Vagina (tissue), 2 donors: ENCODE measurements around the gene TPH2. TPM values are rescaled to one million over a fixed set of nuclear protein-coding genes. Genes with fewer than 3 reads are reported as not detected.

Experiments used
- DNase-seq, 2 donors: peaks; one replicate each; pipeline ENCODE4 v3.0.0-alpha.2; 2017; ENCODE audit errors: extremely low spot score in 2 of 2
- H3K27ac ChIP-seq: fragments of 200-600 bp; sonication (generic); one replicate; pipeline ENCODE4 v1.5.1; 2019
- H3K27me3 ChIP-seq: fragments of 200-600 bp; sonication (generic); one replicate; pipeline ENCODE4 v1.5.1; 2019
- H3K36me3 ChIP-seq, 2 donors: fragments of 200-600 bp; sonication (generic); one replicate each; pipeline ENCODE4 v1.5.1; 2017 to 2019
- H3K4me1 ChIP-seq: fragments of 200-600 bp; sonication (generic); one replicate; pipeline ENCODE4 v1.5.1; 2019
- H3K4me3 ChIP-seq, 2 donors: fragments of 200-600 bp; sonication (generic); 1 replicate in 1 of 2; 2 replicates in 1 of 2; pipeline ENCODE4 v1.5.1; 2016 to 2019
- H3K9me3 ChIP-seq: fragments of 200-600 bp; sonication (generic); one replicate; pipeline ENCODE4 v1.5.1; 2019
- POLR2A ChIP-seq, 2 donors: fragments of 450-650 bp; IDR thresholded peaks; one replicate each; pipeline ENCODE4 v1.6.1; 2017; ENCODE audit warnings: antibody characterized with exemption in 2 of 2, mild to moderate bottlenecking in 2 of 2, moderate library complexity in 2 of 2
- POLR2AphosphoS5 ChIP-seq, 2 donors: sonication (generic); formaldehyde crosslinking; IDR thresholded peaks; one replicate each; pipeline ENCODE4 v1.9.0; 2017; ENCODE audit warnings: antibody characterized with exemption in 2 of 2, mild to moderate bottlenecking in 2 of 2, low read depth in 1 of 2; ENCODE audit not compliant: insufficient read depth in 1 of 2
- intact Hi-C: fragments of 100-400 bp; cut with DNase I; formaldehyde crosslinking; loops from one replicate; pipeline ENCODE4 v1.15.1; 2023
- total RNA-seq: library from RNA; depleted of rRNA; stranded (reverse); fragments of >200 nt; gene quantifications from one replicate; pipeline ENCODE4 v1.2.3, GENCODE V29; 2016
- TF ChIP-seq, protein P1 (sequence below), 3 experiments: fragments of 450-650 bp in 2 of 3; fragments of 200-600 bp in 1 of 3; sonication (generic) in 1 of 3; IDR thresholded peaks; one replicate each; pipeline ENCODE4 v1.5.1; 2017 to 2019; ENCODE audit warnings: antibody characterized with exemption in 3 of 3, mild to moderate bottlenecking in 2 of 3, moderate library complexity in 2 of 3

Gene TPH2
- total RNA-seq, 1 donor from 2014 or later = not detected

DNA sequence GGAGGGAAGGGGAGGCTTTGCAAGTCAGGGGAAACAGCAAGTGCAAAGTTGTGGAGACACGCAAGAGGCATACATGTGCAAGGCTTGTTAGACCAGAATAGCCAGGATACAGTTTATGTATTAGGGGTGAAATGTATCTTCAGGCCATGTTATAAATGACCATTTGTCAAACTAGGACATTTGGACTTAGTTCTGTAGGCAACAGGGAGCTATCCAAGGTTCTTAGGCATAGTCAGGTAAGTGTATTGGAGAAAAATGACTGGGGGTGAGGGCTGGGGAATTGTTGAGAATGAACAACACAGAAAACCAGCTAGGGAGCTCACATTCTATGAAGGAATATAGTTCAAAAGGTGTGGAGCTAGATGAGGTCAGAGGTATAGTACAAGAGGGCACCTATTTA is 42.5 kb downstream of the TPH2 start:
- TF ChIP-seq POLR2AphosphoS5 (IDR thresholded peaks at IDR 0.05; ENCODE audit: insufficient read depth in 1 of 2, low read depth in 1 of 2) (no peak), POLR2A (IDR thresholded peaks at IDR 0.05) (no peak)
- TF ChIP-seq, protein P1, sequence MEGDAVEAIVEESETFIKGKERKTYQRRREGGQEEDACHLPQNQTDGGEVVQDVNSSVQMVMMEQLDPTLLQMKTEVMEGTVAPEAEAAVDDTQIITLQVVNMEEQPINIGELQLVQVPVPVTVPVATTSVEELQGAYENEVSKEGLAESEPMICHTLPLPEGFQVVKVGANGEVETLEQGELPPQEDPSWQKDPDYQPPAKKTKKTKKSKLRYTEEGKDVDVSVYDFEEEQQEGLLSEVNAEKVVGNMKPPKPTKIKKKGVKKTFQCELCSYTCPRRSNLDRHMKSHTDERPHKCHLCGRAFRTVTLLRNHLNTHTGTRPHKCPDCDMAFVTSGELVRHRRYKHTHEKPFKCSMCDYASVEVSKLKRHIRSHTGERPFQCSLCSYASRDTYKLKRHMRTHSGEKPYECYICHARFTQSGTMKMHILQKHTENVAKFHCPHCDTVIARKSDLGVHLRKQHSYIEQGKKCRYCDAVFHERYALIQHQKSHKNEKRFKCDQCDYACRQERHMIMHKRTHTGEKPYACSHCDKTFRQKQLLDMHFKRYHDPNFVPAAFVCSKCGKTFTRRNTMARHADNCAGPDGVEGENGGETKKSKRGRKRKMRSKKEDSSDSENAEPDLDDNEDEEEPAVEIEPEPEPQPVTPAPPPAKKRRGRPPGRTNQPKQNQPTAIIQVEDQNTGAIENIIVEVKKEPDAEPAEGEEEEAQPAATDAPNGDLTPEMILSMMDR (IDR thresholded peaks at IDR 0.05) = no peak
- intact Hi-C loops = no loop called here

DNA sequence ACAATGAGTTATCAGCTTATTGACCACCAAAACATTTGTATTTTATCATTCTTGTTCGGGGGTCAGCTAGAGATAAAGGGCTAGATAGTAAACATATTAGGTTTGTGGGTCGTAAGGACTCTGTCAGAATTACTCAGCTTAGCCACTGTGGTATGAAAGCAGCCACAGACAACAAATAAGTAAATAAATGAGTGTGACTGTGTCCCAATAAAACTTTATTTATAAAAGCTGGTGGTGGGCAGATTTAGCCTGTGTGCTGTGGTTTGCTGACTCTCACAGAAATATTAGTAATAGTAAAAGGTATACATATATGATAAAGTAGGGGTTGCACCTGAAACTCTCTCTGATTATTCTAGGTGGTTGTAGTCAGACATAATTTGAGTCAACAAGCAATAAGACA is 56.1 kb downstream of the TPH2 start:
- no peak for DNase-seq
- TF ChIP-seq, protein P1 (IDR thresholded peaks at IDR 0.05) = no peak
- intact Hi-C loops = no loop called here
- Histone ChIP-seq H3K27ac (no peak overlapping the region), H3K27me3 (no peaks in the 10 kb centered on the region), H3K36me3 (no peaks in the 10 kb centered on the region), H3K4me1 (no peaks in the 10 kb centered on the region), H3K4me3 (no peak overlapping the region), H3K9me3 (no peaks in the 10 kb centered on the region)

More for the DNA sequence above, 42.5 kb downstream of the TPH2 start:
- Histone ChIP-seq H3K27ac (no peak overlapping the region), H3K9me3 (no peaks in the 10 kb centered on the region), H3K4me3 (no peak overlapping the region), H3K36me3 (no peaks in the 10 kb centered on the region), H3K27me3 (no peaks in the 10 kb centered on the region), H3K4me1 (no peaks in the 10 kb centered on the region)
- no peak for DNase-seq

- no peak overlapping the region for H3K27ac ChIP-seq
- H3K4me3 ChIP-seq = no peak overlapping the region
- H3K4me1 ChIP-seq = no peaks in the 10 kb centered on the region
- DNase-seq = no peak
- no peaks in the 10 kb centered on the region for H3K9me3 ChIP-seq
- TF ChIP-seq POLR2A (IDR thresholded peaks at IDR 0.05) (no peak), POLR2AphosphoS5 (IDR thresholded peaks at IDR 0.05; ENCODE audit: insufficient read depth in 1 of 2, low read depth in 1 of 2) (no peak)
- TF ChIP-seq, protein P1 (IDR thresholded peaks at IDR 0.05) = no peak
- H3K36me3 ChIP-seq = no peaks in the 10 kb centered on the region
- intact Hi-C loops = no loop called here
- no peaks in the 10 kb centered on the region for H3K27me3 ChIP-seq
Measured at GRCh38 chr12:71999795-72000194, 61.1 kb downstream of the TPH2 start.

GRCh38 chr12:72000969-72001648 is 62.5 kb downstream of the TPH2 start:
- TF ChIP-seq POLR2AphosphoS5 (IDR thresholded peaks at IDR 0.05; ENCODE audit: insufficient read depth in 1 of 2, low read depth in 1 of 2) = no peak
- TF ChIP-seq, protein P1 (IDR thresholded peaks at IDR 0.05) = no peak
- H3K9me3 ChIP-seq = no peaks in the 10 kb centered on the region
- H3K36me3 ChIP-seq = no peaks in the 10 kb centered on the region
- H3K4me3 ChIP-seq = no peak overlapping the region
- no peaks in the 10 kb centered on the region for H3K4me1 ChIP-seq
- no peak overlapping the region for H3K27ac ChIP-seq
- no peak for DNase-seq
- intact Hi-C loops = no loop called here
- no peaks in the 10 kb centered on the region for H3K27me3 ChIP-seq

GRCh38 chr12:72006766-72007165 is 68.1 kb downstream of the TPH2 start:
- no peaks in the 10 kb centered on the region for H3K36me3 ChIP-seq
- intact Hi-C loops = no loop called here

More at GRCh38 chr12:72006766-72007165, 68.1 kb downstream of the TPH2 start:
- H3K4me1 ChIP-seq = peaks cover 4% of the 10 kb centered on the region
- no peak overlapping the region for H3K27ac ChIP-seq
- H3K27me3 ChIP-seq = no peaks in the 10 kb centered on the region
- TF ChIP-seq POLR2AphosphoS5 (IDR thresholded peaks at IDR 0.05; ENCODE audit: insufficient read depth in 1 of 2, low read depth in 1 of 2) (no peak), POLR2A (IDR thresholded peaks at IDR 0.05) (no peak)
- TF ChIP-seq, protein P1 (IDR thresholded peaks at IDR 0.05) = no peak
- H3K4me3 ChIP-seq = no peak overlapping the region
- H3K9me3 ChIP-seq = no peaks in the 10 kb centered on the region
- DNase-seq = no peak
